ENCODE results near the gene POFUT2.

Gene POFUT2

DNA sequence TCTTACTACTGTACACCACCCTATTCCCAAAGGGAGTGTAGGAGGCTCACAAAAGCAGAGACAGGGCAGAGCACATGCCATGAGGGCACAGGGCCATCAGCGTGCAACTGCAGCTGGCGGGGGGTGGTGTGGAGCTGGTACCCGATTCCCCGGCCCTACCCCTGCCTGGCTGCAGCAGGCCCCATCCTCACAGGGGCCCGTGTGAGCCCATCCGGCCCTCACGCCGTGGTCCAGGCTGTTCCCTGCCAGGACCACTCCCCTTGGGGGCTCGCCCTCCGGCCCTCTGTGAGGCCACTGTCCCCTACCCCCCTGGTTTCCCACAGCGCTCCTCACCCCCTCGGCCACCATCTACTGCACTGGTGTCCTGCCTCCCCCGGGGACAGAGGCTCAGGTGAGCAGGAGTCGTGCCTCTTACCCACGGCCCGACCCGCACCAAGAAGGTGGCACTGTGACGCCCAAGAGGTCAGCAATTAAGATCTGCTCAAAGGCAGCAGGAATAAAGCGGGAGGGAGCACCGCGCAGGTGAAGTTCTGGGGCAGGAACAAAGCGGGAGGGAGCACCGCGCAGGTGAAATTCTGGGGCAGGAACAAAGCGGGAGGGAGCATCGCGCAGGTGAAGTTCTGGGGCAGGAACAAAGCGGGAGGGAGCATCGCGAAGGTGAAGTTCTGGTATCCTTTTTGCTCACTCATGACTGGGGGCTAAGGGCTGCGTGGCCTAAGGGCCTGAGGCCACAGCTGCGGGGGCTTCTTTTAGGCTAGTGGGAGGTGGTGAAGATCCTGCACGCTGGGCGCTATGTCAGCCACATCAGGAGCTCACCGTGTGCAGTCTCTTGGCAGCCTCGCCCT, 3.9 kb downstream of the POFUT2 start:
- no peak for DNase-seq (ENCODE audit: low read depth in 1 of 2, low spot score in 1 of 2)

DNA sequence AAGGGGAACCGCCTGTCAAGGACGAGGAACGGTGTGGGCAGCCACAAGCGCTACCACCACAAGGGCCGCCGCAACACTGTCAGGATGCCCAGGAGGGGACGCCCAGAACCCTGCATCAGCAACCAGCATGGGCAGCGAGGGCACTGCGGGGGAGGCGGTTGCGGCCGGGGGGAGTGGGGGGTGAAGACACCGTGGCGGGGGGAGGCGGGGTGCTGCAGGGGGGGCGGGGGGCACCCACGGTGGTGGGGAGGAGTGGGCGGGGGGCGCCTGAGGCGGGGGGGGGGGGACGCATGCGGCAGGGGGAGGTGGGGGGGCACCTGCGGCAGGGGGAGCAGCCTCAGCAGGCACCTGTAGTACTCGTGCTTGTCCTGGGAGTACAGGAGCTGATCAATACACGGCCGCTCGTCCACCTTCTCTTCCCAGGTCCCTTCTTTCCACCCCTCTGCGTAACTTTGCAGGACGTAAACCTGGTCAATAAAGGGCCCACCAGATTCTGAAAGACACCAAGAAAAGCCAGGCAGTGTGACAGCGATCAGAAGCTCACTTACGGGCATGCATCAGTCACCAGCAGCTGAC, 4.6 kb downstream of the POFUT2 start:
- DNase-seq (ENCODE audit: low read depth in 1 of 2, low spot score in 1 of 2) = no peak

GRCh38 chr21:45282283-45283034, 5.2 kb downstream of the POFUT2 start:
- no peak for DNase-seq (ENCODE audit: low read depth in 1 of 2, low spot score in 1 of 2)

GRCh38 chr21:45281411-45282282, 6.0 kb downstream of the POFUT2 start:
- no peak for DNase-seq (ENCODE audit: low read depth in 1 of 2, low spot score in 1 of 2)

- no peak for DNase-seq (ENCODE audit: low read depth in 1 of 2, low spot score in 1 of 2)
These were observed 6.7 kb downstream of the POFUT2 start for GRCh38 chr21:45280969-45281368.

DNA sequence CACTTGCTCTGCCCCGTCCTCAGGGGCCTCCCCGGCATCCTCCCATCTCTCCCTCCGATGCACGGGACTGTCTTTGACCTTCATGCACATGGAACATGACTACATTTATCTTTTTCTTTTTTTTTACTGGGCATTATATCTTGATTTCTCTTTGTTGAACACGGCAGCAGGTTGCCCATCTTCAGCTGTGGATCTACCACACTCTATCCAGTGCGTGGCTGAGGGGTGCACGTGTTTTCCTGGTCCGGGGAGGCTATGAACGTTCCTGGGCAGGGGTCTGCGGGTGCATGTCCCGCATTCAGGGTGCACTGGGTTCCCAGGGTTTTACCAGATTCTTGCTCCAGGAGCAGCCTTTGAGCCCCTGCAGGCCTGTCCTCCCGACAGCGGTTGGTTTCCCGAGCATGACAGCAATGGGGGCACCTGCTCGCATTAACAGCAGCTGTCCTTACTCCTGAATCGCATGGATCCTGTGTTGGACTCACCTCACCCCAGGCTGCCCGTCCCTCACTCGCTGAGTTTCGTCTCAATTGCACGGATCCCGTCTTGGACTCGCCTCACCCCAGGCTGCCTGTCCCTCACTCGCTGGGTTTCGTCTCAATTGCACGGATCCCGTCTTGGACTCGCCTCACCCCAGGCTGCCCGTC, 7.4 kb downstream of the POFUT2 start:
- no peak for DNase-seq (ENCODE audit: low read depth in 1 of 2, low spot score in 1 of 2)

GRCh38 chr21:45279446-45280177, 8.1 kb downstream of the POFUT2 start:
- no peak for DNase-seq (ENCODE audit: low read depth in 1 of 2, low spot score in 1 of 2)

DNA sequence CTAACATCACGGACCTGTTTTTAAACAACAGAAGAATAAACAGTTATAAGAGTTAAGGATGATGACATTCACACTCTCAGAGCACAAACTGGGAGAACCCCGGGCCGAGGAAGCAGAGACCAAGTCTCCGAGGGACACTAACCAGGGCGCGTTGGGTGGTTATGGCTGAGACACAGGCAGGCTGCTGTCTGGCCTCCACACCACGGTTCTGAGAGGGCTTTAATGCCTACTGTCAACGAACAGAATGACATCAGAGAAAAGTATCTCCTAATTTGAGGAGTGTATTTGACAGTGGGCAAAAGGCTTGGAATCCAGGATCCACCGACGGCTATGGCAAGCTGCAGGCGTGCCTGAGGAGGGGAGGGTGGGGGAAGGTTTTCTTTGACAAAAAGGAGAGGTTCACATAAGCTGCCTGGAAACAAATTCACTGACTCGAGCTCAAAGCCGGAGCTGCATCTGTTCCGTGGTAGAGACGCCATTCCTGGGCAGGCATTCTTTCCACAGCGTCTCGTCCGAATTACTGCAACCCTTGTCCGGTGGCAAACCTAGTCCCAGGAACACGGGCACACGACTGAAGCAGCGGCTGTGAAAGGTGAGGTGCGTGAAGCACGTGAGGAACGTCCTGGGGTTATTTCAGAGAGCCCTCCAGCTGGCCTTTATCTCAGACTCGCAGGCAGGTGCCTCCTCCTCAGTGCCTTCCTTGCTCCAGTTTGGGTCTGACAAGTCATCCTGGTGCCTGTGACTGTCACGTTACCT, 9.4 kb downstream of the POFUT2 start:
- no peak for DNase-seq (ENCODE audit: low read depth in 1 of 2, low spot score in 1 of 2)

DNA sequence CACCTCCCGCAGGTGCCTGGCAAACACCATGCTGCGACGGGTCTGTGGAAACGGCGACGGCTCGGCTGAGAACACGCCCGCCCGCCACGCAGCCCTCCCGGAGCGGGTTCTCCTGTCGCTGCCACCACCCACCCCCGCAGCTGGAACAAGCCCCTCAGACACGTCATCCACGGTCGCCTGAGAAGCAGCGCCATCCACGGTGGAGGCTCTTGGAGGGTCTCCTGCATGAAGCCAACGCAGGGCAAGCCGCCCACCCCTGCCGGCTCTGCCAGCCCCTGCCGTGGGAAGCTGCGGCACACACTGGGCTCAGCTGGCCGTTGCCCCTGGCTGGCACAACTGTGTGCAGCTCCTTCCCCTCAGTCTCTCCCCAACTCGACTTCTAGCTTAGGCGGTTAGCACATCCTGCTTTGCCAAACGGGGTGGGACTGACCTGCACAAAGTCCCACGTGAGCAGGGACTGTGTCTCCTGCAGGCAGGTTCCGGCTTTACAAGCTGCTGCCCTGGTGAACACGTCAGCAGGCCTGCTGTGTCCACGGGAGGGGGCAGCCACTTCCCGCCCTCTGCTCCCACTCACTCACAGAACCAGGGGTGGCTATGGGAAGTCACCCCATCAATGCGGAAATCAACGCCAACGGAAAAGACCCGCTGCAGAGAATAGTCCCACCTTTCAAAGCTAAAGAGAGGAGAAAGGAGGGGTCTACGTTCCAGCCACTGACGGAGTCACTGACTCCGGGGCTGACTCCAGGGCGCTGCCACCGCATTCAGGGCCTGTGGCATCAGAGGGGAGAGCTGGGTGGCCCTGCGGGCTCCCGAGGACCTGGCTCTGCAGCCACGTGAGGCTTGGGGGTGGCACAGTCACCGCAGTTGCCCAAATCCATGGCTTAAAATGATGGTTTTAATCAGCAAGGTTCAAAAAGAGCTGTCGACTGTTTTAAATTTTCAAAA, 10.3 kb downstream of the POFUT2 start:
- no peak for DNase-seq (ENCODE audit: low read depth in 1 of 2, low spot score in 1 of 2)

DNA sequence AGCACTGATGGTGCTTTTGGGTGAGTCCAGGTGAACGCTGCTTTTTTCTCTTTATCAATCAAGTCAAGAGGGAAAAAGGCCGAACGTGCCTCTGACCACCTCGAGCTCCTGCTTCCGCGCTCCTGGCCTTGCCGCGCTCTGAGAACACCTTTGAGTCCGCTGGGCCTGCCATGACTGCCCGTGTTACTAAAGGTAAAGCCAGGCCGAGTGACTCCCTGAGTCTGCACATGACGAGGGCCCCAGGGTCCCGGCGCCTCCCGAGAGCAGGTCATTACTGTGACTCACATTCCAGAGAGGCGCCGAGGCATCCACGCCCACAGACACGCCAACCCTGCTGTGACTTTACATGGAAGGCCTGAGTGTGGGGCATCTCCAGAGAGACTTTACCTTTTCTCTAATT, 11.1 kb downstream of the POFUT2 start:
- no peak for DNase-seq (ENCODE audit: low read depth in 1 of 2, low spot score in 1 of 2)

DNA sequence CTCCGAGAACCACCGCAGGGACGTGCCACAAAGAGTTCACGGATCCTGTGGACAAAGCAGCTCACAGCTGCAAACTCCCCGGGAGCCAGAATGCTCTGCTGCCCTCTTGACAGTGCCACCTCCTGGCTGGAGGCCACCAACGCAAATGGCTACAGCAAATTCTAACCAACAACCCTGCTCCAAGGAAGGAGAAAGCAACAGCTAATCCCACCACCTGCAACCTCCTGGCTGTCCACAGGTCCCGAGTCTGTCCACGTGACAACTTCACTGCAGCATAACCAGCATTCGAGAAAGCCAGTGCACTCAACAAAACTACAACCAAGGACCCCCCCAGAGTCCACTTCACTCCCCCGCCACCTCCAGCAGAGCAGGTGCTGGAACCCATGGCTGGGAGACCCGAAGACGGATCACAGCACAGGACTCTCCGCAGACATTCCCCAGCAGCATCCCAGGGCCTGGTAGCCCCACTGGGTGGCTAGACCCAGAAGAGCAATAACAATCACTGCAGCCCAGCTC, 17.3 kb downstream of the POFUT2 start:
- DNase-seq (ENCODE audit: low read depth in 1 of 2, low spot score in 1 of 2) = peak in 1 of 2 donors; percentile 2

- no peak for DNase-seq (ENCODE audit: low read depth in 1 of 2, low spot score in 1 of 2)
These were observed 17.8 kb downstream of the POFUT2 start for GRCh38 chr21:45269861-45270260.

GRCh38 chr21:45267390-45267760, 20.3 kb downstream of the POFUT2 start:
- no peak for DNase-seq (ENCODE audit: low read depth in 1 of 2, low spot score in 1 of 2)

- DNase-seq (ENCODE audit: low read depth in 1 of 2, low spot score in 1 of 2) = peak; percentile 24 to 25
These were observed 20.9 kb downstream of the POFUT2 start for GRCh38 chr21:45266518-45267389.

GRCh38 chr21:45265721-45266517, 21.8 kb downstream of the POFUT2 start:
- DNase-seq (ENCODE audit: low read depth in 1 of 2, low spot score in 1 of 2) = no peak

DNA sequence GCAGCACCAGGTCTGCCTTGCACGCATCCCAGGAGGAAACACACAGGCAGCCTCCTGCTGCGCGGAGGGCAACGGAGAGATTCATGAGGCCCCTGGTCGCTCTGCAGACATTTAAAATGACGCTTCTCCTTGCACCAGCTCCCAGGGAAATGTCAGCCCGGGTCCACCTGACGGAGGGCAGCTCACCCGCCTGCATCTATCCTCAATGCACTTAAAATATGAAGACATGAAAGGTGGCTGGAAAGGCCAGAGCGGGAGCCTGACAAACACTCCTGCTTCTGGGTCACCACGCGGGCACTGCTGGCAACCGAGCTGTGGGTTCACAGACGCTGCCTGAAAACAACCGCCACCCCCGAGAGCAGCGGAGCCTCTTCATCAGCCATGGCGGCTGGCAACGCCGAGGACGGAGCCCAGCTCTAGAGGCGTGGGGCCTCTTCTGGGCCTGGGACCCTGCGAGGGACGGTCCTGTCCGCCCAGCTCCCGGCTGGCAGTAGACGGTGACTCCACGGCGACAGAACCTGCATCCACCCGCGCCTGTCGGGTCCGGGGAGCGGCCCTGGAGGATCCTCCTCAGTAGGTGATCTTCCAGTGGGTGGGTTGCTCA, 22.7 kb downstream of the POFUT2 start:
- DNase-seq (ENCODE audit: low read depth in 1 of 2, low spot score in 1 of 2) = no peak
